ENCODE results near the gene TEKTIP1.

Gene TEKTIP1

DNA sequence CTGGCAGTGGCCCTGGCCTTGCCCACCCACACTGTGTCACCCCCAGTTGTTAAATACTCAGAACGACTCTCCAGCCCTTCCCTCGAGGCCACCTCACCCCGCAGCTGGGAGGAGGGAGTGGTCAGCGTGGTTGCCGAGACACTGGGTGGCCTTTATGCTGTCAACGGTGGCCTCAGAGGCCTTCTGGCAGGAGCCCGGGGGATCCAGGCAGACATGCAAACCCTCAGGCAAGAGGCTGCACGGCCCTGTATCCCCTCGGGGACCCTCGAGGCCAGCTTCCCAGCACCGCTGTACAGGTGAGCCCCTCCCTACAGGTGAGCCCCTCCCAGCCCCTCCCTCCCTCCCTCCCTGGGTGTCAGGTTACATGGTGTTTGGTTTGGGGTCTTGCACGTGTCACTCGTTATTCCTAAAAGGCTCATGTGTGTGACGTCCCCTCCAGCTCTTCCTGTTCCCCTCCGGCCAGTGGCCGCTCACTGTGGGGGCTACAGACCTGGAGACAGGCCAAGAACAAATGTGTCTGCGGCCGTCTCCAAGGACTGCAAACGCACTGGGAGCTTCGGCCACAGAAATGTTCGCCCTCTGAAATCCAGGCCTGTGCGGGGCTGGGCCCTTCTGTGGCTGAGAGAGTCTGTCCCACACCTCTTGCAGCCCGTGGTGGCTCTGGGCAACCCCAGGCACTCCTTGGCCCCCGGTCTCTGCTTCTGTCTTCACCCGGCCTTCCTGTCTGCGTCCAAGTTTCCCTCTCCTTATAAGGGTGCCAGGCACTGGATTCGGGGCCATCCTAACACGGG lies at the start of gene TEKTIP1:
Gene TEKTIP1 (plus strand): TSS at position 210 of the 791 bp plus-strand sequence. CDS start 4 bp downstream, at position 214.
- DNase-seq (ENCODE audit: low read depth in 2 of 2), result no peak

DNA sequence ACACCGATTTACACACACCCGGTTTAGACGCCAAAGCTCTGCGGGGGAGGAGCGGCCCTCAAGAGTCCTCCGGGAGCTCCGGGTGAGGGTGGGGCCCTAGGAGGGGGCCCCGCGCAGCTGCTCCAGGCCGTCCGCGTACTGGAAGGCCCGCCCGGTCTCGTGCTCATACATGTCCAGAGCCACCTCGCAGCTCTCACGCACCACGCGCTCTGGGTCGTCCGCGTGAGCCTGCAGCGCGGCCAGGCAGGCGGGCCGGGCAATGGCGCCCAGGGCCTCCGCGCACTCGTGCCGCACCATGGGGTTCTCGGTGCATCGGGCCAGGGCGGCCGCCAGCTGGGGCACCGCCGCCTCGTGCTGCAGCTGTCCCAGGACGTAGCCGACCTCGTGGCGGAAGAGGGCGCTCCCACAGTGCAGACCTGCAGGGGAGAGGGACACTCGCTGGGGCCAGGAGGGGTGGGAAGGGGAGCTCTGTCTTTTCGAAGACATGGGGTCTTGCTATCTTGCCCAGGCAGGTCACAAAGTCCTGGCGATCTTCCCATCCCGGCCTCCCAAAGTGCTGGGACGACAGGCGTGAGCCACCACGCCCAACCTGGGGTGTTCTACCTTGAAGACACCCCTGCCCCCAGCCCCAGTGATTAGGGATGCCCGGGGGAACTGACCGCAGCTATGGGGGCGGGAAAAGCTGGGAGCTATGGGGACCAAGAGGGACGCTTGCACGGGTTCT lies 47.4 kb upstream of the TEKTIP1 start:
- DNase-seq (ENCODE audit: low read depth in 2 of 2), result no peak

DNA sequence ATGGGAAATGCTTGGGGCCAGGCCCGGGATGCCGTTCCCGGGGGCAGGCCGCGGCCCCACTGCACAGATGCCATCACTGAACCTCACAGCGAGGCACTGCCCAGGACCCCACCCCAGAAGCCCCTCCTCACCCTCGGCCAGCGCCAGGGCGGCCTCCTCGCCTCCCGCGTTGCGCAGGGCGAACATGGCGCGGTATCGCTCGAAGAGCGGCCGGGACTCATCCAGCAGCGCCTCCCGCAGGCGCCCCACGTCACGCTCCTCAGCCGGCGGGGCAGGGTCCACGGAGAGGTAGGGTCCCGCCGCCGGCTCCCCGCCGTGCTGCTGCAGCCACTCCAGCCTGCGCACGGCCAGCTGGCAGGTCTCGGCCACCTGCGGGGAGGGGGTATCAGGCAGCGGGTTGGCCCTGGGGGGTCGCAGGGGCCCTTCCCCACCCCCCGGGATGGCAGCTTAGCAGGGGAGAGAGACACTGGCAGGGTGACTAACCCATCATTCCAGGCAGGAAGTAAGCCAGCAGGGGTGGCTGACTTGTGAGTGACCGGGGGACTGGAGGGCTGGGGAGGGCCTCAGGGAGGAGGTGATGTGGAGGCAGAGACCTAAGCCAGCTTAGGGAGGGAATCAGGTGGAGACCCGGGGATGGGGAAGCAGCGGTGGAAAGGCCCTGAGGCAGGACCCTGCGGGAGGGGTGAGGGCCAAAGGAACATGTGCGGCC lies 46.7 kb upstream of the TEKTIP1 start:
- no peak for DNase-seq (ENCODE audit: low read depth in 2 of 2)

DNA sequence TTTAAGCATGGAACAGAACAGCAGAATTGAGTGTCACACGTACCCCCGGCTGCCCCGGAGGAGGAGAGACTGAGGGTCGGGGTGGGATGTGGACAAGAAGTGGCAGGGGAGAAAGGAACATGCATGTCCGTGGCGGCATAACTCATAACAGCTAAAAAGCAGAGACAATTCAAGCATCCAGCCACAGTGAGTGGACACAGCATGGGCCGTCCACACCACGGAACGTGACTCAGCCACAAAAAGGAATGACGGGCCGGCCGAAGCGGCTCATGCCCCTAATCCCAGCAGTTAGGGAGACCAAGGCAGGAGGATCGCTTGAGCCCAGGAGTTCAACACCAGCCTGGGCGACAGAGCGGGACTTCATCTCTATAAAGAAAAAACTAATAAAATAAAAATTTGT lies 46.1 kb upstream of the TEKTIP1 start:
- no peak for DNase-seq (ENCODE audit: low read depth in 2 of 2)

DNA sequence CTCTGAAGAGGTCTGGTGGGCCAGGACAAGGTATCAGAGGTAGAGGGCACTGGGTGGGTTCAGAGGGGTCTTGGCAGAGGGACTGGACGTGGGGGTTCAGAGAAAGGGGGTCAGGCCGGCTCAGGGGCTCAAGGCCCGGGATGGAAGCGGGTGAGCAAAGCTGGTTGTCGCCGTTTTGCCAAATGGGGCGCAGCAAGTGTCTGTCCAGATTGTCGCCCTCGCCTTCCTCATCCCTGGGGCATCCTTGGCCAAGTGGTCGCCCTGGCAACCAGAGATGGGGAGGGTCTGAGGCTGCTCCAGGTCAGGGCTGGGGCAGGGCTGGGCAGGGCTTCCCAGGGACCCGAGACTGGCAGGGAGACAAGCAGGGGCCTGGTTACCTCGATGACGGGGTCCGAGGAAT lies 45.3 kb upstream of the TEKTIP1 start:
- no peak for DNase-seq (ENCODE audit: low read depth in 2 of 2)

DNA sequence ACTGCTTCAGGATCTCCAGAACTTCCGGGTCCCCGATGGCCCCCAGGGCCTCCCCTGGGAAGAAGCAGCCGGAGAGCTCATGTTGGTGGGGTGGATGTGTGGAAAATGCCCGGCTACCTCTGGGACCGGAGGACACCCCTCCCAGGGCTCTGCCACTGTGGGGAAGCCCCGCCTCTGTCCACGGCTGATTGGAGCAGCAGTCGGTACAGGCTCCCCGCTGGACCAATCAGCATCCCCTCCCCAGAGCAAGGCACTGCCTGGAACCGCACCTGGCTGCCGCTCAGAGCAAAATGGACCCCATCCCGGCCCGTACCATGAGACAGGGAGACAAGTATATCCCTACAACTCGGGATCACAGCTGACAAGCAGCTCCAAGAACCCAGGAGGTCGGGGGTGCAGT lies 44.9 kb upstream of the TEKTIP1 start:
- DNase-seq (ENCODE audit: low read depth in 2 of 2), result no peak

DNA sequence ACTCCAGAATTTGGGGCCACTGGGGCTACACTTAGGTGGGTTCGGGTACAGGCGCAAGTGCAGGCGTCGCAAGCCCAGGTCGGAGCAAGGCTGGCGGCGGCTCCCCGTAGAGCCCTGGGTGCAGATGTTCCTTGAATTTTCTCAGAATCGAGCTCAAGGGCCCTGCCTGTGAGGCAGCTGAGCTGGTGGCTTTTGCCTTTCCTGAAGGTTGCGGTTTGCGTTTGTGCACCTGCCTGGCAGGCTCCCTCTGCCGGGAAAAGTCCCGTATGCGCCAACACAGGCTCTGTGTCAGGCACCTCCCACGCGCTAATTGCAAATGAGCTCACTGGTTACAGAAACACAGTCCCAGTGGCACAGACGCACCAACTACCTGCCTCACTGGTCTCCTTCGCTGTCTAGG lies 44.4 kb upstream of the TEKTIP1 start:
- no peak for DNase-seq (ENCODE audit: low read depth in 2 of 2)

DNA sequence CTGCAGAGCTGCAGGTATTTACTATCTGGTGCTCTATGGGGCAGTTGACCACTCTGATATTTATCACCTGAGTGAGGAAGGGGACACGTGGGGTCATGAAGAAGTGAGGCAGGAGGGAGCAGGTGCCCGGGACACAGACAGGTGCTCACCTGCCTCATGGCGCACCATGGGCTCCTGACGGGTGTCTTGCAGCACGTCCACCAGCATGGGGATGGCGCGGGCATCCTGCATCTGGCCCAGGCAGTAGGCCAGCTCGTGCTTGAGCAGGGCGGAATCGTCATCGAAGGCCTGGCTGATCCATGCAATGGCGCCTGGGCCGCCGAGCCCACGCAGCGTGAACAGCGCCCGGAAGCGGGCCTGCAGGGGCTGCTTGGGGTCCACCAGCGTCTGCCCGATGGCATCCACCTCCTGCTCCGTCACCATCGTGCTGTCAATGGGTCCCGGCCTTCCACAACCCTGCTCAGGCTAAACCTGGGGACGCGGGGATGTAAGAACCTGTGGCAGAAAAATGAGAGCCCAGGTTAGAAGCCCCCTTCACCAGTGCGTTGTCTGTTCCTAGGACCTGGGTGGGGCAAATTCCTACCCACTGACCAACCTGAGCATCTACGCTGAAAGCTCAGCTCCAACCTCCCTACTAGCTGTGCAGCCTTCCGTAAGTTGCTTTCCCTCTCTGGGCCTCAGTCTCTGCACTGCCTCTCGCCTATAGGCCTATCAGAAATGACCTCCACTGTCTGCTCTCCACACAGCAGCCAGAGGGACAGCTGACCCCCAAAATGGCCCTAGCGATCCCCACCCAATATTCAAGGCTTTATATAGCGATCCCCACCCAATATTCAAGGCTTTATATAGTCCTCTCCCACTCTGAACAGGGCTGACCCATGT lies 42.3 kb upstream of the TEKTIP1 start:
- no peak for DNase-seq (ENCODE audit: low read depth in 2 of 2)

DNA sequence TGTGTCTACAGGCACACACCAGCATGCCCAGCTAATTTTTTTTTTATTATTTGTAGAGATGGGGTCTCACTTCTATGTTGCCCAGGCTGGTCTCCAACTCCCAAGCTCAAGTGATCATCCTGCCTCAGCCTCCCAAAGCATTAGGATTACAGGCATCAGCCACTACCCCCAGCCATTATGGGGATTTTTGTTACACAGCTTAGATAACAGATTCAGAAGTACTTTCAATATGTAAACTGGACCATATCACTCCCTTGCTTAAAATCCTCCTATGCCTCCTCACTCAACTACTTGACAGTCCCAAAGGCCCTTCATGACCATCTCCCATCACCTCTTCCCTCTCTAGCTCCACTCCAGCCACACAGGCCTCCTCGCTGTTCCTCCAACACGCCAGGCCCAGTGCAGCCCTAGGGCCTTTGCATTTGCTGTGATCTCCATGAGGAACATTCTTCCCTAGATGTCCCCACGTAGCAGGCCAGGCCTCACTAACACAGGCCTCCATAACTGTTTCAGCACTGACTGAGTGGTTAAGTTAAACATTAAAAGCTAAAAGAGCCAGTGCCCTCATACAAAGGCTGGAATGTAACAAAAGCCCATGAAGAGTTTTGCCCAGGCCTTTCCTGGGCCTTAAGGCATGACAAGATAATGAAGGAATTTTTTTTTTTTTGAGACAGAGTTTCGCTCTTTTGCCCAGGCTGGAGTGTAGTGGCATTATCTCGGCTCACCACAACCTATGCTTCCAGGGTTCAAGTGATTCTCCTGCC lies 41.0 kb upstream of the TEKTIP1 start:
- no peak for DNase-seq (ENCODE audit: low read depth in 2 of 2)

DNA sequence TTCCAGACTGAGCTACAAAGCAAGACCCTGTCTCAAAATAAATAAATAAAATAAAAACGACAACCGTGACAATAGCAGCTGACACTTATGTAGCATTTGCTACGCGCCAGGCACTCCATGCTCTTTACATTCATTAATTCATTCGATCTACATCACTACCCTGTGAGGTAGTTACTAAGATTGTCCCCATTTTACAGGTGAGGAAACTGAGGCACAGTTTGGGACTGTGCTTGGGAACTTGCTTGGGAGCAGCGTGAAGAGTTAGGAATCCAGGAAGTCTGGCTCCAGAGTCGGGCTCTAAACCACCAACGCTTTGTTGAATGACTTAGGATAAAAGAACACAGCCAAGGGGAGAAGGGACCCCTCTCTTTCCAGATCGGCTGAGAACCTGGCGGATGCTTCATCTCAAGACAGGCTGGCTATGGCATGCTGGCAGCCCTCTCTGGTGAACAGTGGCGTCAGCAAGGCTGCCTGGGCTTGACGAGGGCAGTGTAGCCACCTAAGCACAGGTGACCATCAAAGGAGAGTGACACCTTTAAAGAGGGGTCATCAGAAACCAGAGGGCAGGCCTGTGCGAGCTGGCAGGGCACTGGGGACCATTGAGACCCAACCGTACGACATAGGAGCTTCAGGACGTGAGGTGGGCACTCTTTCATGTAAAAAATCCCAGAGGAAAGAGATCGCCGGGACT lies 39.1 kb upstream of the TEKTIP1 start:
- DNase-seq (ENCODE audit: low read depth in 2 of 2), result no peak

DNA sequence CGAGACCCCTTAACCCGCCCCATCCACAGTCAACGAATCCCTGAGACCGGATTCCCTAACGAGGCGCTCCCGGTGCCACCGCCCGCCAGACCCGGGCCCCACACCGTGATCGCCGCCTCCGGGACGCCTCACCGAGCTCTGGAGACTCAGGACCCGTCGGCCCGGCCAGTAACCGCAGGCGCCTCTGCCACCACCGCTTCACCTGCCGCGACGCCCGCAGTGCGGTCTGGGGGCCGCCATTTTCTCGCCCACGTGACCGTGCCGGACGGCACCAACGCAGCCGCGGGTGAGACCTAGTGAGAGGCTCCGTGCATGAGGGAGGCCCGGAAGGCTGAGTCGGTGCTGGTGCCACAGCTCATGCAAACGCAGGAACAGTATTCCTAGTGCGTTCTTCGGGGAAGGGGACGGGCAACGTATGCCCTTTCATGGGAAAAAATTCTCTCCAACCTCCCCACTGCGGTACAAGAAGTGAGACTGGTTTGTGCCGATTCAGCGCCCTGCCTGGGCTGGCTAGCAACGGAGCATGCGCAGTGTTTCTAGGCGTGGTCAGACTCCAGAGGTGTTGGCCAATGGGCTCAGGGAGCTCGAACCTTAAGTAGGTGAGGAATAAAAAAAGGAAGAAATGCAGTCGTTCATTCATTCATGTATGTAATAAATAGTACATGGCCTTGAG lies 38.4 kb upstream of the TEKTIP1 start, which contains the start of gene DOHH:
Gene DOHH (minus strand): TSS at position 246 of the 673 bp plus-strand sequence. CDS start 3,860 bp downstream, outside the sequence.
- DNase-seq (ENCODE audit: low read depth in 2 of 2), result peak; percentile 87 to 89

DNA sequence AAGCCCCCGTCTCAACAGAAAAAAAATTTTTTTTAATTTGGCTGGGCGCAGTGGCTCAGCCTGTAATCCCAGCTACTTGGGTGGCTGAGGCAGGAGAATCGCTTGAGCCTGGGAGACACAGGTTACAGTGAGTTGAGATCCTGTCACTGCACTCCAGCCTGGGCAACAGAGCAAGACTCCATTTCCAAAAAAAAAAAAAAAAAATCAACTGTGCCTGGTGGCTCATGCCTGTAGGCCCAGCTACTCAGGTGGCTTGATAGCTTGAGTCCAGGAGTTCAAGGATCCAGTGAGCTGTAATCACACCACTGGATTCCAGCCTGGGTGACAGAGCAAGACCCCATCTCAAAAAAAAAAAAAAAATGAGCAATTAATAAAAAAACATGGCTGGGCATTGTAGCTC lies 37.2 kb upstream of the TEKTIP1 start:
- DNase-seq (ENCODE audit: low read depth in 2 of 2), result no peak

DNA sequence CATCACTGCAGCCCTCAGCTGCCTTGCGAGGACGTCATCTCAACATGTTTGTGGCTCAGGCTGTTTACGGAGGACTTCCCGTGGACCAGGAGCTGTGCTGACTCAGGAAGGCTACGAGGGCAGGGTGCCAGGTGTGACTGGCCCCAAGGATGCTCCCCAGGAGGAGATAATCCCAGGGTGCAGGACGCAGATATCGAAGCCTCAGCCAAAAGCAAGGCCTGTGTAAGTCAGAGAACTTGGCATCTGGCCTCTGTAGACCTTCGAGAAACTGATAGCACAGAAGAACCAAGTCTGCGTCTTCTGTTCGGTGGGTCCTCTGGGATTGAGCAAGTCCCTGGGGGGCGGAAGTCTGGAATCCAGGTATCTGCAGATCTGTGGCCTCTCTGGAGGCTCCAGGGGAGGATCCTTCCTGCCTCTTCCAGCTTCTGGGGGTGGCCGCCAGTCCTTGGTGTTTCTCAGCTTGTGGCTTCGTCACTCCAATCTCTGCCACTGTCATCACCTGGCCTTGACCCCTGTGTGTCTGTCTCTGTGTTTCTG lies 35.9 kb upstream of the TEKTIP1 start:
- DNase-seq (ENCODE audit: low read depth in 2 of 2), result no peak

DNA sequence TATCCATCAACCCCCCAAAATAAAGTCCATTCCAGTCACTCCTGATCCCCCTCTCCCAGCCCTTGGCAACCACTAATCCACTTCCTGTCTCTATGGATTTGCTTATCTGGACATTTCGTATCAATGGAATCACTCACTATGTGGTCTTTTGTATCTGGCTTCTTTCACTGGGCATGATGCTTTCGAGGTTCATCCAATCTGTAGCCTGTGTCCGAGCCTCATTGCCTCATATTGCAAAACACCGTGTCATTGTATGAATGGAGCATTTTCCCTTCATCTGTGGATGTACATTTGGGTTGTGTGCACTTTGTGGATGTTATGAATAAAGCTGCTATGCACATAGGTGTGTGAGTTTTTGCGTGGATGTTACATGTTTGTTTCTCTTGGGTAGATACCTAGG lies 34.2 kb upstream of the TEKTIP1 start:
- DNase-seq (ENCODE audit: low read depth in 2 of 2), result no peak

DNA sequence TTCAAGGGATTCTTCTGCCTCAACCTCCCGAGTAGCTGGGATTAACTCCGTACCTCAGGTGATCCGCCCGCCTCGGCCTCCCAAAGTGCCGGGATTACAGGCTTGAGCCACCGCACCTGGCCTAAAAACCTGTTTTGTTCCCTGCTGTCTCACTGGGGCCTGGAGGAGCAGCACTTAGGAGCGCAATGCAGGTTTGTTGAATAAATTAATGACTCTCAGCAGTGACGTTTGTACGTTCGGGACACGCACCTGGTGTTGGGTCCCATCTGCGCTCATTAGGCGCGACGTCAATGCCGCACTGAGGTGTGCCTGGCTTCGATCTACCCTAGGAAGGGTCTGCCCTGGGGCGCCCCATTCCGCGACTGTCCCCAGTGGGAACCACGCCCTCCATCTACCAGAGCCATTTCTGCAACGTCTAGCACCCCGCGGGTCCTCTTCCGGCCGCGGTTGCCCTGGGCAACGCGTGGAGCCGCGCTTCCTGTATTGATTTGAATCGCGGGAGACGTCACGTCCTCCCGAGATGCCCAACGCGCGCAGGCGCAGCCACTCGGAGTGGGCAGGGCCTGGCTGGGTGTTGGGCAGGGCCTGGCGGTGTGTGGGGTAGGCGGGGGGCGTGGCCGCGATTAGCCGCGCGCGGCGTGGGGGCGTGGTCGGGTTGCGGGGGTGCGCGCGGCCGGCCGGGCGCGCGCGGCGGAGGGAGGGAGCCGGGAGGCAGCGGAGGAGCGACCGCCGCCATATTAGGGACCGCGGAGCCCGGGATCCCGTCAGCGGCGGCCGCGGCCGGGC lies 33.2 kb upstream of the TEKTIP1 start, which contains the start of gene FZR1:
Gene FZR1 (plus strand): TSS at position 714 of the 786 bp plus-strand sequence. CDS start 16,679 bp downstream, outside the sequence.
- peak; percentile 96 to 97 for DNase-seq (ENCODE audit: low read depth in 2 of 2)

DNA sequence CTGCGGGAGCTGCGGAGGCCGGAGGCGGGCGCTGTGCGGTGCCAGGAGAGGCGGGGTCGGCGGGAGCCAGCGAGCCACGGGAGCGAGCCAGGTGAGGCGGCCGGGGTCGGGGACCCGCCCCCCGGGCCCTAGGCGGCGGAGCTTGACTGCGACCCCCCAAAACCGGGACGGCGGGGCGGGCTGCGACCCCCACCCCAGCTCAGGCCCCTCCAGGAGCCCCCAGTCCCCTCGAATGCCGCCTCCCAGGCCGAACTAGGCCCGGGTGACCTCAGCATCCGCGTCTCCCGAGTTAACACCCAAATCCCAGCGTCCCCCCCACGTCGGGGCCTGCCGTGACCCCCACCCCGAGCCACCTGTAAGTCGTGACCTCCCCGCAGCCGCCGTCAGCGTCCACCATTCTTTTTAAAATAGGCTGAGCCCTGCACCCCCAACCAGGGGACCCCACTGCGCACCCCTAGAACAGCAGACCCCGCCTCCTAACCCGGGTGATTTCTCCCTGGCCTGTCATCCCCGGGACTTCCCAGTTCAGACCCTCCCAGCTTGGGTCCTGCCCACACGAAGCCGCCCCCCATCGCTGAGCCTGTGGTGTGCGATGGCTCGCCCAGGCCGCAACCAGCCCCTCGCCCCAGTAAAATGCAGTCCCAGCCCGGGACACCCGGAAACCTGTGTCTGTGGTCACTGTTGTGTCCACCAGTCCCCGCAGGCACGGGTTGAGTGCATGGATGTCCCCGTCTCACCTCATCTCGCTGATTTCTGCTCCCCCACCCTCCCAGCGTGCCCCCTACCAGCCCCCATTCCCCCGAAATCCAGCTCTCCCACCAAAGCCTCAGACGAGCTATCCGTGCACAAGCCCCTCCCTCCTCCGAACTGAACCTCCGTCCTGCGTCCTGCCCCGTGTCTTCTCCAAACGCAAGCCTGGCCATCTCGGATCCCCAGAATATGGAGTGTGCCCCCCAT lies 32.3 kb upstream of the TEKTIP1 start:
- DNase-seq (ENCODE audit: low read depth in 2 of 2), result no peak

Measured in fibroblast of skin of left biceps (primary cell).